Liver (tissue), 9 donors: Measurements from ENCODE around the gene FOXM1. TPM values are rescaled to one million over a fixed set of nuclear protein-coding genes. Genes with fewer than 3 reads are reported as not detected.
A peak's percentile ranks its signal among the peaks of the same experiment; 100 is the strongest.

Experiments used
- DNase-seq: peaks from one replicate; pipeline ENCODE4 v3.0.0-alpha.2; 2017; ENCODE audit warnings: low spot score
- H3K27ac ChIP-seq, 2 donors: one replicate each; pipeline ENCODE4 v1.7.0; 2013; ENCODE audit warnings: inconsistent platforms in 2 of 2, low read length in 2 of 2, control low read depth in 1 of 2, low read depth in 1 of 2, mild to moderate bottlenecking in 1 of 2
- H3K27me3 ChIP-seq, 4 donors: one replicate each; pipeline versions ENCODE4 v1.6.1 to v1.7.0; 2013; ENCODE audit warnings: low read length in 3 of 4, inconsistent platforms in 1 of 4, mild to moderate bottlenecking in 1 of 4, moderate library complexity in 1 of 4; ENCODE audit not compliant: control insufficient read depth in 4 of 4, insufficient read depth in 4 of 4
- H3K36me3 ChIP-seq, 4 donors: one replicate each; pipeline versions ENCODE4 v1.6.1 to v1.7.0; 2013; ENCODE audit warnings: low read length in 3 of 4, mild to moderate bottlenecking in 3 of 4, low read depth in 1 of 4, moderate library complexity in 1 of 4; ENCODE audit not compliant: control insufficient read depth in 4 of 4, insufficient read depth in 3 of 4
- H3K4me1 ChIP-seq, 4 donors: one replicate each; pipeline versions ENCODE4 v1.6.1 to v1.7.0; 2013; ENCODE audit warnings: low read length in 3 of 4, mild to moderate bottlenecking in 3 of 4, moderate library complexity in 1 of 4; ENCODE audit not compliant: control insufficient read depth in 4 of 4, insufficient read depth in 4 of 4
- H3K4me3 ChIP-seq, 3 donors: one replicate each; pipeline versions ENCODE4 v1.6.1 to v1.7.0; 2013; ENCODE audit warnings: low read length in 3 of 3, control low read depth in 1 of 3, low read depth in 1 of 3, mild to moderate bottlenecking in 1 of 3
- H3K9ac ChIP-seq, 2 donors: one replicate each; pipeline ENCODE4 v1.7.0; 2013; ENCODE audit warnings: low read length in 2 of 2, mild to moderate bottlenecking in 2 of 2, moderate library complexity in 2 of 2, control low read depth in 1 of 2, low read depth in 1 of 2
- H3K9me3 ChIP-seq, 4 donors: one replicate each; pipeline versions ENCODE4 v1.6.1 to v1.7.0; 2013; ENCODE audit warnings: low read length in 3 of 4; ENCODE audit not compliant: control insufficient read depth in 4 of 4
- ATF3 ChIP-seq: IDR thresholded peaks from 2 replicates; pipeline ENCODE4 v1.6.1; 2016; ENCODE audit warnings: antibody characterized with exemption
- CTCF ChIP-seq: fragments of 150-350 bp; IDR thresholded peaks from 2 replicates; pipeline ENCODE4 v1.5.1; 2017; ENCODE audit warnings: improper control_type of control experiment, low read depth, low read length; ENCODE audit not compliant: missing input control
- EGR1 ChIP-seq, 2 donors: IDR thresholded peaks; 2 replicates each; pipeline ENCODE4 v1.6.1; 2016 to 2018; ENCODE audit warnings: antibody characterized with exemption in 2 of 2, low read depth in 2 of 2
- FOXA1 ChIP-seq: IDR thresholded peaks from 2 replicates; pipeline ENCODE4 v1.6.1; 2016; ENCODE audit warnings: antibody characterized with exemption
- FOXA2 ChIP-seq: IDR thresholded peaks from 2 replicates; pipeline ENCODE4 v1.6.1; 2016; ENCODE audit warnings: antibody characterized with exemption
- GABPA ChIP-seq, 2 donors: IDR thresholded peaks in 1 of 2; conservative IDR thresholded peaks in 1 of 2; 2 replicates each; pipeline ENCODE4 v1.6.1; 2016; ENCODE audit warnings: antibody characterized with exemption in 2 of 2, mild to moderate bottlenecking in 1 of 2, moderate library complexity in 1 of 2
- HNF4A ChIP-seq, 2 donors: conservative IDR thresholded peaks; 2 replicates each; pipeline ENCODE4 v1.6.1; 2016; ENCODE audit warnings: antibody characterized with exemption in 2 of 2, mild to moderate bottlenecking in 2 of 2
- HNF4G ChIP-seq: IDR thresholded peaks from 2 replicates; pipeline ENCODE4 v1.6.1; 2016; ENCODE audit warnings: antibody characterized with exemption
- MAX ChIP-seq: IDR thresholded peaks from 2 replicates; pipeline ENCODE4 v1.6.1; 2016; ENCODE audit warnings: antibody characterized with exemption
- NR2F2 ChIP-seq: IDR thresholded peaks from 2 replicates; pipeline ENCODE4 v1.6.1; 2016; ENCODE audit warnings: antibody characterized with exemption
- RAD21 ChIP-seq, 2 donors: IDR thresholded peaks; 2 replicates each; pipeline ENCODE4 v1.6.1; 2016; ENCODE audit warnings: antibody characterized with exemption in 2 of 2, mild to moderate bottlenecking in 2 of 2
- SP1 ChIP-seq: IDR thresholded peaks from 2 replicates; pipeline ENCODE4 v1.6.1; 2018; ENCODE audit warnings: antibody characterized with exemption, mild to moderate bottlenecking
- TAF1 ChIP-seq: conservative IDR thresholded peaks from 2 replicates; pipeline ENCODE4 v1.6.1; 2016; ENCODE audit warnings: antibody characterized with exemption, mild to moderate bottlenecking
- YY1 ChIP-seq: IDR thresholded peaks from 2 replicates; pipeline ENCODE4 v1.6.1; 2016; ENCODE audit warnings: antibody characterized with exemption, mild to moderate bottlenecking
- WGBS: extraction: QIAGEN DNeasy Blood & Tissue Kit; methylation state at CpG from one replicate; pipeline ENCODE4 v1.1.7; 2013; 5-methylcytosine and 5-hydroxymethylcytosine counted together
- polyA plus RNA-seq, 2 donors: library from polyadenylated mRNA; stranded (reverse) in 1 of 2; unstranded in 1 of 2; fragments of 200-250 nt in 1 of 2; fragments of >200 nt in 1 of 2; fragmentation: Nextera tagmentation in 1 of 2; extraction: Ambion mirVana in 1 of 2; gene quantifications; one replicate each; pipeline versions ENCODE4 v1.2.1 to v1.2.3, GENCODE V29; 2013 to 2015
- total RNA-seq, 2 donors: library from RNA; depleted of rRNA; stranded (reverse); fragments of >200 nt; gene quantifications; one replicate each; pipeline ENCODE4 v1.2.3, GENCODE V29; 2014
- TF ChIP-seq, protein P1 (sequence below): IDR thresholded peaks from 2 replicates; pipeline ENCODE4 v1.6.1; 2016; ENCODE audit warnings: antibody characterized with exemption, mild to moderate bottlenecking
- donor health status: healthy.
- donor health status: healthy.
- donor health status: healthy.
- donor health status: healthy.
- donor health status: healthy.

The FOXM1 gene
- total and polyA plus RNA-seq, 4 donors, result 0.81 to 10.3 (median 4.6) TPM; not detected in 1

DNA sequence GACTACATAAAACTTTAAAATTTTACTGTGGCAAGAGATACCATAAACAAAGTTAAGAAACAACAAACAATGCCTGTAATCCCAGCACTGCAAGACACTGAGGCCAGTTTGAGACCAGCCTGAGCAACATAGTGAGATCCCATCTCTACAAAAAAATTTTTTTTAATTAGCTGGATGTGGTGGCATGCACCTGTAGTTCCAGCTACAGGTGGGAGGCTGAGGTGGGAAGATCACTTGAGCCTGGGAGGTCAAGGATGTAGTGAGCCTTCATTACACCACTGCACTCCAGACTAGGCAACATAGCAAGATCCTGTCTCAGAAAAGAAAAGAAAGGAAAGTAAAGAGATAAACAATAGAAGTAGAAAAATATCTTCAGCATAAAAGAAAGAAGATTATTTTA, 16.8 kb downstream of the FOXM1 start:
- H3K36me3 ChIP-seq, result peaks cover 0 to 4% (median 2%) of the 10 kb centered on the region in 4 donors
- TF ChIP-seq NR2F2 (no peak), SP1 (no peak), EGR1 (IDR thresholded peaks at IDR 0.05; ENCODE audit: low read depth in 2 of 2) (no peak), HNF4G (no peak), FOXA2 (no peak), FOXA1 (no peak), HNF4A (conservative IDR thresholded peaks at IDR 0.05) (no peak), RAD21 (IDR thresholded peaks at IDR 0.05) (no peak), CTCF (no peak), MAX (no peak), ATF3 (no peak), GABPA (IDR thresholded peaks at IDR 0.05 in 1 of 2, conservative IDR thresholded peaks at IDR 0.05 in 1 of 2) (no peak), TAF1 (no peak)
- TF ChIP-seq, protein P1, sequence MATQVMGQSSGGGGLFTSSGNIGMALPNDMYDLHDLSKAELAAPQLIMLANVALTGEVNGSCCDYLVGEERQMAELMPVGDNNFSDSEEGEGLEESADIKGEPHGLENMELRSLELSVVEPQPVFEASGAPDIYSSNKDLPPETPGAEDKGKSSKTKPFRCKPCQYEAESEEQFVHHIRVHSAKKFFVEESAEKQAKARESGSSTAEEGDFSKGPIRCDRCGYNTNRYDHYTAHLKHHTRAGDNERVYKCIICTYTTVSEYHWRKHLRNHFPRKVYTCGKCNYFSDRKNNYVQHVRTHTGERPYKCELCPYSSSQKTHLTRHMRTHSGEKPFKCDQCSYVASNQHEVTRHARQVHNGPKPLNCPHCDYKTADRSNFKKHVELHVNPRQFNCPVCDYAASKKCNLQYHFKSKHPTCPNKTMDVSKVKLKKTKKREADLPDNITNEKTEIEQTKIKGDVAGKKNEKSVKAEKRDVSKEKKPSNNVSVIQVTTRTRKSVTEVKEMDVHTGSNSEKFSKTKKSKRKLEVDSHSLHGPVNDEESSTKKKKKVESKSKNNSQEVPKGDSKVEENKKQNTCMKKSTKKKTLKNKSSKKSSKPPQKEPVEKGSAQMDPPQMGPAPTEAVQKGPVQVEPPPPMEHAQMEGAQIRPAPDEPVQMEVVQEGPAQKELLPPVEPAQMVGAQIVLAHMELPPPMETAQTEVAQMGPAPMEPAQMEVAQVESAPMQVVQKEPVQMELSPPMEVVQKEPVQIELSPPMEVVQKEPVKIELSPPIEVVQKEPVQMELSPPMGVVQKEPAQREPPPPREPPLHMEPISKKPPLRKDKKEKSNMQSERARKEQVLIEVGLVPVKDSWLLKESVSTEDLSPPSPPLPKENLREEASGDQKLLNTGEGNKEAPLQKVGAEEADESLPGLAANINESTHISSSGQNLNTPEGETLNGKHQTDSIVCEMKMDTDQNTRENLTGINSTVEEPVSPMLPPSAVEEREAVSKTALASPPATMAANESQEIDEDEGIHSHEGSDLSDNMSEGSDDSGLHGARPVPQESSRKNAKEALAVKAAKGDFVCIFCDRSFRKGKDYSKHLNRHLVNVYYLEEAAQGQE, result no peak
- H3K27me3 ChIP-seq, result no peaks in the 10 kb centered on the region
- no peaks in the 10 kb centered on the region for H3K4me1 ChIP-seq
- H3K27ac ChIP-seq, result no peak overlapping the region
- no peak overlapping the region for H3K9ac ChIP-seq
- no peak overlapping the region for H3K4me3 ChIP-seq
- H3K9me3 ChIP-seq, result no peaks in the 10 kb centered on the region
- no peak for DNase-seq

DNA sequence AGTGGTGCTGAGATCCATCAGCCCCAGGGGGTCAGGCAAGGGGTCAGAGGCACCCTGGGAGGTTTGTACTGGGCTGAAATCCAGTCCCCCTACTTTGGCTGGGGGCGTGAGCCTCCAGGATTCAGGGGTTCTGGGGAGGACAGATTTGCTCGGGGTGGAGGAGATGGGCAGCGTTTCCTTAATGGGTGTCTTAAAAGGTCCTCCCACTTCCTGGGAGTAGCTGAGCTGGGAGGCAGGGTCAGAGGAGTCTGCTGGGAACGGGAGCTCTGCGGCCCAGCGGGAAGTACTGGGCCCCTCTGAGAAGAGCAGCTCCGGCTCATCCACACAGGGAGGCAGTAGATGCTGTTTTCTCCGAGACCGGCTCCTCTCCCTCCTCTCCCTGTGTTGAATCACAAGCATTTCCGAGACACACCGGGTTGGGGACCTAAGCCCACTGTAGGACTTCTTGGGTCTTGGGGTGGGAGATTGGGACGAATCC, 18.0 kb downstream of the FOXM1 start:
- peaks cover 0 to 4% (median 2%) of the 10 kb centered on the region in 4 donors for H3K36me3 ChIP-seq
- TF ChIP-seq YY1 (no peak), NR2F2 (peak; percentile 16), RAD21 (IDR thresholded peaks at IDR 0.05) (peak in 1 of 2 donors; percentile 4)
- no peaks in the 10 kb centered on the region for H3K9me3 ChIP-seq
- DNase-seq, result no peak
- H3K27me3 ChIP-seq, result no peaks in the 10 kb centered on the region
- H3K4me3 ChIP-seq, result no peak overlapping the region
- H3K9ac ChIP-seq, result no peak overlapping the region
- no peaks in the 10 kb centered on the region for H3K4me1 ChIP-seq
- 91% methylated on average over 12 of the region's 12 CpGs for WGBS
- H3K27ac ChIP-seq, result no peak overlapping the region
